CD4-positive, alpha-beta T cell (primary cell): ENCODE results near the gene CMSS1. TPM values are rescaled to one million over a fixed set of nuclear protein-coding genes. Genes with fewer than 3 reads are reported as not detected.

ENCODE experiments used
- ATAC-seq: fragments of 200-7000 bp; cut with Tn5 transposase; one replicate; pipeline ENCODE4 v1.10.0; 2022; ENCODE audit warnings: mild to moderate bottlenecking; ENCODE audit not compliant: poor library complexity
- CTCF ChIA-PET: fragments of 350-600 bp; sonication (Branson Sonifier 250); formaldehyde crosslinking; loops from one replicate; lab custom pipeline; 2021; ENCODE audit warnings: antibody characterized with exemption, inconsistent platforms; lab: Charles Lee
- POLR2A ChIA-PET: fragments of 350-600 bp; sonication (Branson Sonifier 250); formaldehyde crosslinking; loops from one replicate; lab custom pipeline; 2021; ENCODE audit warnings: antibody characterized with exemption, inconsistent platforms; lab: Charles Lee
- DNase-seq, 14 experiments: peaks; one replicate each; pipeline ENCODE4 v3.0.0-alpha.2; 2013 to 2020; ENCODE audit warnings: mixed read lengths in 2 of 14
- H3K27ac ChIP-seq, 2 donors: one replicate each; pipeline versions ENCODE4 v1.5.1 to v1.7.0; 2013; ENCODE audit warnings: low read length in 2 of 2, low read depth in 1 of 2, mild to moderate bottlenecking in 1 of 2
- H3K27me3 ChIP-seq, 2 experiments: 1 replicate in 1 of 2; 2 replicates in 1 of 2; pipeline versions ENCODE4 v1.6.1 to v1.7.0; 2013; ENCODE audit warnings: low read length in 2 of 2, control low read depth in 1 of 2, mild to moderate bottlenecking in 1 of 2, moderate library complexity in 1 of 2; ENCODE audit not compliant: insufficient read depth in 2 of 2, control insufficient read depth in 1 of 2
- H3K36me3 ChIP-seq: one replicate; pipeline ENCODE4 v1.6.1; 2013; ENCODE audit warnings: low read length, control low read depth; ENCODE audit not compliant: insufficient read depth
- H3K4me1 ChIP-seq: one replicate; pipeline ENCODE4 v1.6.1; 2013; ENCODE audit warnings: low read length, control low read depth; ENCODE audit not compliant: insufficient read depth
- H3K4me3 ChIP-seq: one replicate; pipeline ENCODE4 v1.5.1; 2013; ENCODE audit warnings: mild to moderate bottlenecking, low read length, moderate library complexity
- H3K9me3 ChIP-seq, 2 experiments: 1 replicate in 1 of 2; 2 replicates in 1 of 2; pipeline versions ENCODE4 v1.6.1 to v1.7.0; 2013; ENCODE audit warnings: low read length in 2 of 2, mild to moderate bottlenecking in 2 of 2, control low read depth in 1 of 2, moderate library complexity in 1 of 2; ENCODE audit not compliant: control insufficient read depth in 1 of 2, insufficient read depth in 1 of 2
- H3K27ac Mint-ChIP-seq: one replicate; pipeline ENCODE4 v1.8.0; 2020; ENCODE audit warnings: mixed read lengths
- H3K27me3 Mint-ChIP-seq: one replicate; pipeline ENCODE4 v1.8.0; 2021; ENCODE audit warnings: mixed read lengths
- H3K36me3 Mint-ChIP-seq: one replicate; pipeline ENCODE4 v1.8.0; 2021; ENCODE audit warnings: low read depth, mixed read lengths
- H3K4me1 Mint-ChIP-seq: one replicate; pipeline ENCODE4 v1.8.0; 2021; ENCODE audit warnings: low read depth, mixed read lengths
- H3K4me3 Mint-ChIP-seq: one replicate; pipeline ENCODE4 v1.8.0; 2020; ENCODE audit warnings: mild to moderate bottlenecking, mixed read lengths
- H3K9me3 Mint-ChIP-seq: one replicate; pipeline ENCODE4 v1.8.0; 2020; ENCODE audit warnings: mixed read lengths
- intact Hi-C, 2 experiments: fragments of 100-400 bp; cut with DNase I in 1 of 2; cut with micrococcal nuclease in 1 of 2; formaldehyde crosslinking; loops; one replicate each; pipeline versions ENCODE4 v1.15.1 to v1.9.0; 2023 to 2025; cut with DNase I, micrococcal nuclease
- total RNA-seq, 174 experiments: library from RNA in 2 of 174; stranded (reverse) in 2 of 174; gene quantifications; one replicate each; pipeline ENCODE4 v1.2.3 and lab custom pipeline; 2021 to 2026
- TF ChIP-seq, protein P1 (sequence below): fragments of 200-600 bp; IDR thresholded peaks from one replicate; pipeline ENCODE4 v1.8.0; 2022; ENCODE audit warnings: antibody characterized with exemption, mild to moderate bottlenecking

The CMSS1 gene
- total RNA-seq, 2 experiments from 2014 or later, result 12.2 TPM

DNA sequence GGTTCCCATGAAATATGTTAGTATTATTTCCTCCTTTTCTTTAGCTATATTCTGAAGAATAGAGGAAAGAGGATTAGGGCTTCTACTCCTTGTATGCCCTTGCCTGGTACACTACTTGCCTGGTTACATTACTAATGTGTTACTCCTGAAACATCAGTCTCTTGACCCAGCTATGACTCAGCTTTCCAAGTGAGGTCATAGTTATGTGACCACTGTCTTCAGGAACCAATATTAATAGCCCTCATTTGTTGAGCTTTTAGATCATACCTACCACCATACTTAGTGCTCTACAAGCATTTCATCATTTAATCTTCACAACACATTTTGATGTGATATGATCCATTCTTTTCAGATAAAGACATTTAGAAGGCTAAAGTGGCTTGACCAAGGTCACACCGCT is 60.3 kb downstream of the CMSS1 start:
- no peaks in the 10 kb centered on the region for H3K27me3 Mint-ChIP-seq
- Histone ChIP-seq H3K36me3 (no peaks in the 10 kb centered on the region), H3K27ac (no peak overlapping the region), H3K4me1 (peaks cover 5% of the 10 kb centered on the region), H3K4me3 (no peak overlapping the region), H3K27me3 (no peaks in the 10 kb centered on the region), H3K9me3 (no peaks in the 10 kb centered on the region)
- H3K27ac Mint-ChIP-seq, result peak overlapping the region; percentile 6
- ChIA-PET CTCF (interaction anchor here (1.4 kb wide), 1 partner anchor 13 kb away, joined by 3 read pairs; no protein-coding TSS in a partner anchor), POLR2A (no interaction called here)
- TF ChIP-seq, protein P1, sequence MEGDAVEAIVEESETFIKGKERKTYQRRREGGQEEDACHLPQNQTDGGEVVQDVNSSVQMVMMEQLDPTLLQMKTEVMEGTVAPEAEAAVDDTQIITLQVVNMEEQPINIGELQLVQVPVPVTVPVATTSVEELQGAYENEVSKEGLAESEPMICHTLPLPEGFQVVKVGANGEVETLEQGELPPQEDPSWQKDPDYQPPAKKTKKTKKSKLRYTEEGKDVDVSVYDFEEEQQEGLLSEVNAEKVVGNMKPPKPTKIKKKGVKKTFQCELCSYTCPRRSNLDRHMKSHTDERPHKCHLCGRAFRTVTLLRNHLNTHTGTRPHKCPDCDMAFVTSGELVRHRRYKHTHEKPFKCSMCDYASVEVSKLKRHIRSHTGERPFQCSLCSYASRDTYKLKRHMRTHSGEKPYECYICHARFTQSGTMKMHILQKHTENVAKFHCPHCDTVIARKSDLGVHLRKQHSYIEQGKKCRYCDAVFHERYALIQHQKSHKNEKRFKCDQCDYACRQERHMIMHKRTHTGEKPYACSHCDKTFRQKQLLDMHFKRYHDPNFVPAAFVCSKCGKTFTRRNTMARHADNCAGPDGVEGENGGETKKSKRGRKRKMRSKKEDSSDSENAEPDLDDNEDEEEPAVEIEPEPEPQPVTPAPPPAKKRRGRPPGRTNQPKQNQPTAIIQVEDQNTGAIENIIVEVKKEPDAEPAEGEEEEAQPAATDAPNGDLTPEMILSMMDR, result no peak
- no peaks in the 10 kb centered on the region for H3K36me3 Mint-ChIP-seq
- H3K9me3 Mint-ChIP-seq, result no peaks in the 10 kb centered on the region
- H3K4me3 Mint-ChIP-seq, result peak overlapping the region; percentile 31
- DNase-seq (peak in 2 of 14 experiments; percentile 30 to 42), ATAC-seq (no peak)
- H3K4me1 Mint-ChIP-seq, result peaks cover 27% of the 10 kb centered on the region
- intact Hi-C loops, result loop anchor here in 1 of 2 experiments (5.0 kb wide), 1 partner anchor 61 kb away; the partner anchor contains the start of gene CMSS1

DNA sequence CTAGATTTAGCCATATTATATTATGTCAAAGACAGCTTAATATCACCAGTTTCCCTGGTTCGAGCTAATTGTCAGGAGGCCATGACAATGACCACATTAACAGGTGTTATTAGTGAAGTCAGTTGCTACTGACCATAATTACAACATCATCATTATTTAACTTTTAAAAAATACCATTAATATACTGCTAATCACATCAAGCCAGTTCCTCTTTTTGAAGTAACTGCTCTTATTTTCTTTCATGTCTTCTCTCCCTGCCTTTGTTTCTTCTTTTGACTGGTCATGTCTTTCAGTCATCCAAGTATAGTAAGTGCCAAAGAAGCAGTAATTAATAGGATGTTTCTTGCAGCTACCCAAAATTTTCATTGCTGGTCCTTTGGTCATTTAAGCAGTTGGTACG is 61.6 kb downstream of the CMSS1 start:
- intact Hi-C loops, result loop anchor here in 1 of 2 experiments (5.0 kb wide), 1 partner anchor 62 kb away; the partner anchor contains the start of gene CMSS1
- no peaks in the 10 kb centered on the region for H3K27me3 Mint-ChIP-seq

DNA sequence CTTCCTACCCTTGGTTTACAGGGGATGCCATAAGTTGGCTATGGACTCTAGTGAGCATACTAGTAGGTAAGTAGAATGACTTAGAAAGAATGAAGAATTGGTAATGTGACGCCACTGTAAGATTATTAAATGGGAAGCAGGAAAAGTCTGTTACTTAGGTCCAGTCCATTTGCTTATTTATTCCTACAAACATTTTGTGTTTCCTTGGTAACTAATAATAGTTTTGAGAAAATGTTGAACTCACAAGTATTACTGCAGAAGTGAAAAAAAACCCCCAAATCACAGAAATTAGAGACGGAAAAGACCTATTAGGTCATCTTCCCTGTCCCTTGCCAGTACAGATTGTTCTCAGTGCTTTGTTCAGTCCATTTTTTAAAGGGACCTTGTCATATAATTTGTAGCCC is 63.5 kb downstream of the CMSS1 start:
- Histone ChIP-seq H3K4me3 (no peak overlapping the region), H3K9me3 (no peaks in the 10 kb centered on the region), H3K36me3 (no peaks in the 10 kb centered on the region), H3K4me1 (peaks cover 3% of the 10 kb centered on the region), H3K27ac (no peak overlapping the region), H3K27me3 (no peaks in the 10 kb centered on the region)
- POLR2A ChIA-PET, result no interaction called here
- CTCF ChIA-PET, result no interaction called here
- DNase-seq, result no peak
- peaks cover 46% of the 10 kb centered on the region for H3K4me1 Mint-ChIP-seq
- H3K4me3 Mint-ChIP-seq, result no peak overlapping the region
- H3K9me3 Mint-ChIP-seq, result no peaks in the 10 kb centered on the region
- ATAC-seq, result no peak
- H3K27me3 Mint-ChIP-seq, result no peaks in the 10 kb centered on the region
- no peaks in the 10 kb centered on the region for H3K36me3 Mint-ChIP-seq
- H3K27ac Mint-ChIP-seq, result no peak overlapping the region
- TF ChIP-seq, protein P1, result no peak
- intact Hi-C loops, result no loop called here

More for the DNA sequence above, 61.6 kb downstream of the CMSS1 start:
- no peaks in the 10 kb centered on the region for H3K27me3 ChIP-seq
- ChIA-PET CTCF (no interaction called here), POLR2A (no interaction called here)
- no peak for DNase-seq
- H3K4me1 Mint-ChIP-seq, result peaks cover 38% of the 10 kb centered on the region
- TF ChIP-seq, protein P1, result no peak
- no peaks in the 10 kb centered on the region for H3K9me3 ChIP-seq
- H3K27ac Mint-ChIP-seq, result no peak overlapping the region
- no peak overlapping the region for H3K4me3 Mint-ChIP-seq
- H3K4me3 ChIP-seq, result no peak overlapping the region
- H3K9me3 Mint-ChIP-seq, result no peaks in the 10 kb centered on the region
- H3K27ac ChIP-seq, result no peak overlapping the region
- no peak for ATAC-seq
- H3K36me3 Mint-ChIP-seq, result no peaks in the 10 kb centered on the region
- peaks cover 5% of the 10 kb centered on the region for H3K4me1 ChIP-seq
- no peaks in the 10 kb centered on the region for H3K36me3 ChIP-seq
